ENCODE data around the gene PPEF1. TPM values are rescaled to one million over a fixed set of nuclear protein-coding genes. Genes with fewer than 3 reads are reported as not detected.

The PPEF1 gene
- total and polyA plus RNA-seq, 2 of the 4 experiments (the other 2 are of a cell fraction) = not detected

GRCh38 chrX:18753631-18754030, 46.2 kb downstream of the PPEF1 start:
- H3K4ac ChIP-seq (ENCODE audit: low read depth, low read length) = no peak overlapping the region
- H2BK5ac ChIP-seq (ENCODE audit: low read depth, low read length, poor library complexity, severe bottlenecking) = no peak overlapping the region
- dilution Hi-C loops (cut with HindIII; ENCODE audit: low sequenced_read_pairs, unreplicated experiment) = no loop called here
- H4K5ac ChIP-seq (ENCODE audit: low read depth, low read length) = no peak overlapping the region
- no peak overlapping the region for H3K18ac ChIP-seq (ENCODE audit: low read depth, low read length)
- no peak for DNase-seq
- no peak overlapping the region for H4K91ac ChIP-seq (ENCODE audit: insufficient read depth, low read depth, low read length)
- no peaks in the 10 kb centered on the region for H3K36me3 ChIP-seq (ENCODE audit: control insufficient read depth, insufficient read depth, low read length)
- ChIA-PET POLR2A (ENCODE audit: unreplicated experiment) (no interaction called here), CTCF (no interaction called here)
- H3K79me1 ChIP-seq (ENCODE audit: low read depth in 1 of 2, low read length in 2 of 2) = no peaks in the 10 kb centered on the region
- intact Hi-C loops (cut with micrococcal nuclease) = no loop called here
- no peak overlapping the region for H2AK5ac ChIP-seq (ENCODE audit: low read depth, low read length)
- no peak overlapping the region for H3K23ac ChIP-seq (ENCODE audit: low read depth, low read length)
- H3K4me2 ChIP-seq (ENCODE audit: low read depth, low read length) = no peak overlapping the region
- H3K9me3 ChIP-seq (ENCODE audit: control insufficient read depth, insufficient read depth, low read length) = no peaks in the 10 kb centered on the region
- no peak overlapping the region for H4K8ac ChIP-seq (ENCODE audit: low read depth in 2 of 2, low read length in 2 of 2)
- H2BK20ac ChIP-seq (ENCODE audit: low read depth, low read length) = no peak overlapping the region
- no peak overlapping the region for H2BK15ac ChIP-seq (ENCODE audit: low read depth, low read length)
- no peaks in the 10 kb centered on the region for H3K27me3 ChIP-seq (ENCODE audit: control insufficient read depth, insufficient read depth, low read length)
- in situ Hi-C loops (cut with MboI; ENCODE audit: low sequenced_read_pairs) = no loop called here
- TF ChIP-seq CEBPB (IDR thresholded peaks at IDR 0.05; ENCODE audit: low read depth, low read length) (no peak), MAFK (IDR thresholded peaks at IDR 0.05; ENCODE audit: low read depth, low read length) (no peak), CTCF (conservative IDR thresholded peaks at IDR 0.05; ENCODE audit: low read depth, low read length) (no peak), USF2 (IDR thresholded peaks at IDR 0.05; ENCODE audit: low read depth, low read length) (no peak), MAZ (IDR thresholded peaks at IDR 0.05; ENCODE audit: borderline replicate concordance, low read depth, low read length) (no peak), MXI1 (IDR thresholded peaks at IDR 0.05; ENCODE audit: borderline replicate concordance, low read depth, low read length) (no peak), SMC3 (IDR thresholded peaks at IDR 0.05; ENCODE audit: low read depth, low read length) (no peak), CHD1 (IDR thresholded peaks at IDR 0.05; ENCODE audit: low read depth, low read length) (no peak)
- ATAC-seq (ENCODE audit: low read depth) = no peak
- no peak overlapping the region for H2AFZ ChIP-seq (replicated peaks; ENCODE audit: low read length, poor library complexity)
- no peak overlapping the region for H3K9ac ChIP-seq (ENCODE audit: low read depth, low read length)
- BruUV-seq (replicated peaks) = no TSS peak
- H3K4me3 ChIP-seq (ENCODE audit: insufficient read depth, low read depth, low read length) = no peak overlapping the region
- H2BK120ac ChIP-seq (ENCODE audit: low read depth, low read length) = no peak overlapping the region
- H3K9me1 ChIP-seq (ENCODE audit: insufficient read depth, low read length) = no peaks in the 10 kb centered on the region
- no peak overlapping the region for H3K14ac ChIP-seq (replicated peaks; ENCODE audit: low read depth, low read length)
- no peak overlapping the region for H3K27ac ChIP-seq (ENCODE audit: insufficient read depth, low read length)
- WGBS, 2 experiments (ENCODE audit: extremely low coverage in 2 of 2, insufficient read length in 1 of 2) = 58% methylated on average over 2 of the region's 2 CpGs; no CpG with 5 or more reads in 1 of the 2 experiments
- H2AK9ac ChIP-seq (replicated peaks; ENCODE audit: low read depth, low read length, poor library complexity) = no peak overlapping the region
- no peak overlapping the region for H3K56ac ChIP-seq (ENCODE audit: extremely low read depth, insufficient read depth, low read length)
- H3K4me1 ChIP-seq (ENCODE audit: control insufficient read depth, insufficient read depth, low read length) = no peaks in the 10 kb centered on the region
- no peaks in the 10 kb centered on the region for H4K20me1 ChIP-seq (ENCODE audit: insufficient read depth, low read length)
